GOT3 (cell line): ENCODE data around the gene NRP2.

Experiments used
- DNase-seq: peaks from one replicate; lab custom pipeline; 2025; ENCODE audit warnings: mixed read lengths; lab: John Stamatoyannopoulos, UW

The NRP2 gene

GRCh38 chr2:205775097-205775877 lies 93.0 kb downstream of the NRP2 start:
- DNase-seq: no peak

GRCh38 chr2:205776139-205776538 lies 93.8 kb downstream of the NRP2 start:
- no peak for DNase-seq

- no peak for DNase-seq
These were observed 94.4 kb downstream of the NRP2 start for GRCh38 chr2:205776720-205777119.

GRCh38 chr2:205778356-205778755 lies 96.1 kb downstream of the NRP2 start:
- no peak for DNase-seq

GRCh38 chr2:205780645-205781044 lies 98.3 kb downstream of the NRP2 start:
- DNase-seq: no peak

- no peak for DNase-seq
These were observed 99.1 kb downstream of the NRP2 start for GRCh38 chr2:205781244-205781931.

- no peak for DNase-seq
These were observed 100.6 kb downstream of the NRP2 start for GRCh38 chr2:205782941-205783340.

GRCh38 chr2:205783872-205784499 lies 101.7 kb downstream of the NRP2 start:
- DNase-seq: no peak

GRCh38 chr2:205785507-205786260 lies 103.4 kb downstream of the NRP2 start:
- DNase-seq: no peak

GRCh38 chr2:205786976-205787375 lies 104.7 kb downstream of the NRP2 start:
- DNase-seq: no peak

GRCh38 chr2:205787761-205788160 lies 105.5 kb downstream of the NRP2 start:
- DNase-seq: no peak

- no peak for DNase-seq
These were observed 107.6 kb downstream of the NRP2 start for GRCh38 chr2:205789906-205790305.

GRCh38 chr2:205792908-205793307 lies 110.6 kb downstream of the NRP2 start:
- no peak for DNase-seq

GRCh38 chr2:205796805-205797313 lies 114.6 kb downstream of the NRP2 start:
- DNase-seq: no peak

- no peak for DNase-seq
These were observed 115.6 kb downstream of the NRP2 start for GRCh38 chr2:205797866-205798265.

GRCh38 chr2:205800224-205800623 lies 117.9 kb downstream of the NRP2 start:
- no peak for DNase-seq

GRCh38 chr2:205800773-205801172 lies 118.5 kb downstream of the NRP2 start:
- no peak for DNase-seq

- no peak for DNase-seq
These were observed 119.8 kb downstream of the NRP2 start for GRCh38 chr2:205802065-205802464.

GRCh38 chr2:205802941-205803340 lies 120.6 kb downstream of the NRP2 start:
- no peak for DNase-seq

GRCh38 chr2:205803500-205803899 lies 121.2 kb downstream of the NRP2 start:
- no peak for DNase-seq

- no peak for DNase-seq
These were observed 122.8 kb downstream of the NRP2 start for GRCh38 chr2:205805136-205805535.
